Endothelial cell of umbilical vein (primary cell): ENCODE measurements around the gene ARFGEF3. TPM values are rescaled to one million over a fixed set of nuclear protein-coding genes. Genes with fewer than 3 reads are reported as not detected.

ENCODE experiments used
- BruUV-seq: library from RNA; stranded (reverse); fragments of 400-500 nt; replicated peaks from 2 replicates; lab custom pipeline; 2021; lab: Mats Ljungman, UMichigan
- CTCF ChIA-PET: fragments of 300-600, 350-600 bp; sonication (Branson Sonifier 250); formaldehyde crosslinking; loops from one replicate; lab custom pipeline; 2021; ENCODE audit warnings: antibody characterized with exemption, inconsistent platforms; lab: Charles Lee
- POLR2A ChIA-PET: fragments of 300-600, 350-600 bp; sonication (Branson Sonifier 250); formaldehyde crosslinking; loops from one replicate; lab custom pipeline; 2021; ENCODE audit warnings: antibody characterized with exemption, inconsistent platforms; lab: Charles Lee
- DNase-seq: peaks from one replicate; pipeline ENCODE4 v3.0.0-alpha.2; 2011; ENCODE audit warnings: low read depth, low spot score
- FAIRE-seq: peaks from 2 replicates; lab custom pipeline; 2011; peaks lifted over from hg19 to GRCh38; lab: Jason Lieb, UNC
- H2AFZ ChIP-seq: 2 replicates; pipeline ENCODE4 v1.6.0; 2012; ENCODE audit warnings: low read depth, low read length, control low read depth, inconsistent platforms
- H3K27ac ChIP-seq: 2 replicates; pipeline ENCODE4 v1.5.1; 2011; ENCODE audit warnings: low read depth, mild to moderate bottlenecking, control low read depth, low read length, moderate library complexity; ENCODE audit not compliant: insufficient read depth
- H3K27me3 ChIP-seq, 2 experiments: 2 replicates each; pipeline versions ENCODE4 v1.6.0 to v1.6.1; 2011; ENCODE audit warnings: low read length in 2 of 2, mixed read lengths in 1 of 2; ENCODE audit not compliant: control insufficient read depth in 2 of 2, insufficient read depth in 2 of 2
- H3K36me3 ChIP-seq, 2 experiments: 2 replicates in 1 of 2; 3 replicates in 1 of 2; pipeline ENCODE4 v1.5.1; 2011; ENCODE audit warnings: low read length in 2 of 2, mild to moderate bottlenecking in 1 of 2, moderate library complexity in 1 of 2; ENCODE audit not compliant: control insufficient read depth in 2 of 2, insufficient read depth in 2 of 2; ENCODE audit errors: extremely low read depth in 1 of 2
- H3K4me1 ChIP-seq: 3 replicates; pipeline ENCODE4 v1.5.1; 2011; ENCODE audit warnings: mild to moderate bottlenecking, low read length; ENCODE audit not compliant: control insufficient read depth, insufficient read depth; ENCODE audit errors: extremely low read depth
- H3K4me2 ChIP-seq: 2 replicates; pipeline ENCODE4 v1.6.1; 2011; ENCODE audit warnings: low read length, control low read depth, mixed read lengths; ENCODE audit not compliant: insufficient read depth
- H3K4me3 ChIP-seq, 3 experiments: fragments of 200-600 bp in 1 of 3; sonication (generic), shearing (Covaris generic) in 1 of 3; replicated peaks in 1 of 3; 2 replicates each; pipeline ENCODE4 v1.5.1; 2011 to 2016; ENCODE audit warnings: control low read depth in 3 of 3, low read length in 3 of 3, mild to moderate bottlenecking in 2 of 3, inconsistent platforms in 1 of 3, low read depth in 1 of 3, moderate library complexity in 1 of 3; ENCODE audit not compliant: insufficient read depth in 1 of 3
- H3K79me2 ChIP-seq: 2 replicates; pipeline ENCODE4 v1.6.0; 2012; ENCODE audit warnings: low read length, inconsistent platforms; ENCODE audit not compliant: control insufficient read depth, insufficient read depth
- H3K9ac ChIP-seq: replicated peaks from 2 replicates; pipeline ENCODE3; 2011; ENCODE audit warnings: low read length, control low read depth; ENCODE audit not compliant: insufficient read depth; ENCODE audit errors: extremely low read depth
- H3K9me1 ChIP-seq: replicated peaks from 3 replicates; pipeline ENCODE4 v1.6.0; 2011; ENCODE audit warnings: mild to moderate bottlenecking, low read length; ENCODE audit not compliant: control insufficient read depth, insufficient read depth; ENCODE audit errors: extremely low read depth
- H3K9me3 ChIP-seq: replicated peaks from 2 replicates; pipeline ENCODE4 v1.5.1; 2012; ENCODE audit warnings: low read length, inconsistent platforms; ENCODE audit not compliant: control insufficient read depth, insufficient read depth
- H4K20me1 ChIP-seq: replicated peaks from 2 replicates; pipeline ENCODE3; 2011; ENCODE audit warnings: mild to moderate bottlenecking, low read length; ENCODE audit not compliant: control insufficient read depth, insufficient read depth; ENCODE audit errors: extremely low read depth
- CTCF ChIP-seq, 2 donors: IDR thresholded peaks; 1 replicate in 1 of 2; 2 replicates in 1 of 2; pipeline ENCODE4 v1.5.1; 2011; ENCODE audit warnings: low read length in 2 of 2, mild to moderate bottlenecking in 2 of 2, moderate library complexity in 2 of 2, control low read depth in 1 of 2, inconsistent platforms in 1 of 2, low read depth in 1 of 2; ENCODE audit not compliant: insufficient read depth in 1 of 2; ENCODE audit errors: extremely low read depth in 1 of 2
- EZH2 ChIP-seq: IDR thresholded peaks from 2 replicates; pipeline ENCODE4 v1.6.1; 2012; ENCODE audit warnings: borderline replicate concordance, low read depth, mild to moderate bottlenecking, moderate library complexity, low read length, inconsistent platforms; ENCODE audit not compliant: severe bottlenecking
- FOS ChIP-seq: IDR thresholded peaks from 2 replicates; pipeline ENCODE4 v1.6.1; 2011; ENCODE audit warnings: mild to moderate bottlenecking, low read length, moderate library complexity, borderline replicate concordance; ENCODE audit not compliant: insufficient read depth
- GATA2 ChIP-seq: IDR thresholded peaks from 2 replicates; pipeline ENCODE4 v1.7.0; 2011; ENCODE audit warnings: low read depth, mild to moderate bottlenecking, moderate library complexity, mixed read lengths, low read length; ENCODE audit not compliant: insufficient read length, insufficient read depth
- JUN ChIP-seq: IDR thresholded peaks from 2 replicates; pipeline ENCODE4 v1.6.1; 2011; ENCODE audit warnings: borderline replicate concordance, low read depth; ENCODE audit not compliant: insufficient read length, insufficient read depth
- MYC ChIP-seq: IDR thresholded peaks from one replicate; pipeline ENCODE4 v1.6.1; 2011; ENCODE audit warnings: mild to moderate bottlenecking, low read depth, low read length
- POLR2A ChIP-seq: IDR thresholded peaks from 2 replicates; pipeline ENCODE4 v1.6.1; 2012; ENCODE audit warnings: low read depth, mild to moderate bottlenecking, control low read depth, low read length
- POLR2AphosphoS5 ChIP-seq: IDR thresholded peaks from 2 replicates; pipeline ENCODE4 v1.6.1; 2012; ENCODE audit warnings: low read depth, mild to moderate bottlenecking, control low read depth, low read length, moderate library complexity; ENCODE audit not compliant: insufficient read depth
- dilution Hi-C: fragments of 300-500 bp; cut with MboI; formaldehyde crosslinking; loops from one replicate; pipeline ENCODE4 v1.15.0; 2019; ENCODE audit warnings: low sequenced_read_pairs; ENCODE audit not compliant: extremely low pct_ligation_motif_present
- intact Hi-C: fragments of 100-400 bp; cut with micrococcal nuclease; formaldehyde crosslinking; loops from one replicate; pipeline ENCODE4 v1.10.0; 2022
- polyA plus RNA-seq, 4 experiments: library from polyadenylated mRNA; depleted of rRNA in 3 of 4; stranded (reverse) in 3 of 4; unstranded in 1 of 4; fragments of >200 nt; gene quantifications; 2 replicates each; pipeline versions ENCODE4 v1.2.1 to v1.2.3, GENCODE V29; 2011 to 2012; ENCODE audit warnings: missing spikeins in 1 of 4
- total RNA-seq: library from RNA; stranded (reverse); gene quantifications from 2 replicates; pipeline ENCODE4 v1.2.3, GENCODE V29; 2021
- TF ChIP-seq, protein P1 (sequence below): IDR thresholded peaks from 2 replicates; pipeline ENCODE4 v1.6.1; 2011; ENCODE audit not compliant: insufficient read depth, insufficient read length

Gene ARFGEF3
- total and polyA plus RNA-seq, 2 donors (not counting 3 experiments of a cell fraction or from before 2014, with no cell fraction given), result 1.3 to 7.3 TPM

DNA sequence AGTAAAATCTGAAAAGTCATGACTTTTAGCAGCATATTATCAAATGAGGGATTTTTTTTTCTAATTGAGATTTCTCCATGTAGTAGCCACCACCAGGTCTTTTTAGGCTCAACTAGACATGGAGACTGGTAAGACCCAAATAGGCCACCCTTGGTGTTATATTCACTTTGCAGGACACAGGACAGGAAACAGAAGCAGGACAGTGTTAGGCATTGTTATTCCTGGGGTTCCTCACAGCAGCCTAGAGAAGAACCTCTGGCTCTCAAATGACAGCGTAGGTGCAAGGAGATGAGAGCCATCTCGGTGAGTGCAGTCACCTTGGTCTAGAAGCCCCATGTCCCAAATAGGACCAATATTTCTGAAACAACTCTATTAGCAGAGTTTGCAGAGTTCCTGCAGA, 75.7 kb downstream of the ARFGEF3 start:
- DNase-seq (no peak), FAIRE-seq (no peak)
- H3K79me2 ChIP-seq, result no peaks in the 10 kb centered on the region
- no peak overlapping the region for H3K4me3 ChIP-seq
- no peak overlapping the region for H3K27ac ChIP-seq
- no peaks in the 10 kb centered on the region for H3K4me1 ChIP-seq
- dilution Hi-C loops, result no loop called here
- POLR2A ChIA-PET, result no interaction called here
- CTCF ChIA-PET, result no interaction called here
- no peaks in the 10 kb centered on the region for H3K9me1 ChIP-seq
- no peak overlapping the region for H2AFZ ChIP-seq
- H3K4me2 ChIP-seq, result no peak overlapping the region
- no peaks in the 10 kb centered on the region for H3K36me3 ChIP-seq
- BruUV-seq, result no TSS peak
- intact Hi-C loops, result no loop called here
- H3K27me3 ChIP-seq, result no peaks in the 10 kb centered on the region
- no peaks in the 10 kb centered on the region for H4K20me1 ChIP-seq
- TF ChIP-seq EZH2 (no peak), POLR2AphosphoS5 (no peak), FOS (no peak)
- H3K9ac ChIP-seq, result no peak overlapping the region
- H3K9me3 ChIP-seq, result no peaks in the 10 kb centered on the region

GRCh38 chr6:138238368-138238767, 76.6 kb downstream of the ARFGEF3 start:
- no peaks in the 10 kb centered on the region for H3K27me3 ChIP-seq
- H3K4me2 ChIP-seq, result no peak overlapping the region
- H3K9ac ChIP-seq, result no peak overlapping the region
- ChIA-PET CTCF (no interaction called here), POLR2A (no interaction called here)
- H2AFZ ChIP-seq, result no peak overlapping the region
- H3K79me2 ChIP-seq, result no peaks in the 10 kb centered on the region
- no peak overlapping the region for H3K27ac ChIP-seq
- dilution Hi-C loops (no loop called here), intact Hi-C loops (no loop called here)
- no peak overlapping the region for H3K4me3 ChIP-seq
- no peaks in the 10 kb centered on the region for H4K20me1 ChIP-seq
- FAIRE-seq (no peak), DNase-seq (no peak)
- TF ChIP-seq FOS (no peak), POLR2AphosphoS5 (no peak), EZH2 (no peak), POLR2A (no peak), MYC (no peak), JUN (no peak), CTCF (IDR thresholded peaks at IDR 0.05; ENCODE audit: extremely low read depth in 1 of 2, insufficient read depth in 1 of 2, low read depth in 1 of 2, low read length in 2 of 2) (no peak), GATA2 (no peak)
- TF ChIP-seq, protein P1, sequence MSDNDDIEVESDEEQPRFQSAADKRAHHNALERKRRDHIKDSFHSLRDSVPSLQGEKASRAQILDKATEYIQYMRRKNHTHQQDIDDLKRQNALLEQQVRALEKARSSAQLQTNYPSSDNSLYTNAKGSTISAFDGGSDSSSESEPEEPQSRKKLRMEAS, result no peak
- H3K4me1 ChIP-seq, result no peaks in the 10 kb centered on the region
- no peaks in the 10 kb centered on the region for H3K9me1 ChIP-seq
- H3K36me3 ChIP-seq, result no peaks in the 10 kb centered on the region
- H3K9me3 ChIP-seq, result no peaks in the 10 kb centered on the region
- no TSS peak for BruUV-seq
